ENCODE data around the gene LHFPL3. TPM values are rescaled to one million over a fixed set of nuclear protein-coding genes. Genes with fewer than 3 reads are reported as not detected.

The LHFPL3 gene
- total and polyA plus RNA-seq, 9 of the 15 experiments (the other 6 are each of a cell fraction or from before 2014, with no cell fraction given): 0.21 to 0.52 TPM; not detected in 7

- TF ChIP-seq MGA (IDR thresholded peaks at IDR 0.05) (peak; percentile 90), ZNF445 (CRISPR knock-in tag; IDR thresholded peaks at IDR 0.05; ENCODE audit: low read depth) (no peak), STAT6 (CRISPR knock-in tag; IDR thresholded peaks at IDR 0.05) (peak; percentile 41; the same call in 1 of the 2 replicates), MCM3 (IDR thresholded peaks at IDR 0.05) (no peak), GABPA (tag; conservative IDR thresholded peaks at IDR 0.05; ENCODE audit: low read depth) (peak; percentile 50), CGGBP1 (CRISPR knock-in tag; IDR thresholded peaks at IDR 0.05) (no peak), ZNF764 (CRISPR knock-in tag; IDR thresholded peaks at IDR 0.05; ENCODE audit: low read depth) (no peak), CXXC5 (CRISPR knock-in tag; IDR thresholded peaks at IDR 0.05) (peak; percentile 62), MXI1 (IDR thresholded peaks at IDR 0.05; ENCODE audit: low read depth, low read length) (peak; percentile 87), JUN (IDR thresholded peaks at IDR 0.05; ENCODE audit: borderline replicate concordance, low read depth, low read length) (0 out of 2 replicates have a peak, but pooled peaks have one; percentile 48), JUN (CRISPR knock-in tag; IDR thresholded peaks at IDR 0.05; ENCODE audit: borderline replicate concordance) (peak; percentile 80; the same call in 1 of the 2 replicates), ARNT (IDR thresholded peaks at IDR 0.05) (peak; percentile 15 to 22; a peak in 2 of 4 replicates)
These were observed 555.5 kb downstream of the LHFPL3 start (continued) for GRCh38 chr7:104883718-104884452.

All from K562 (cell line).